Keratinocyte (primary cell): ENCODE measurements around the gene S100A10. TPM values are rescaled to one million over a fixed set of nuclear protein-coding genes. Genes with fewer than 3 reads are reported as not detected.

Experiments used
- DNase-seq: peaks from one replicate; pipeline ENCODE4 v3.0.0-alpha.2; 2011; ENCODE audit warnings: low read depth, missing footprints, low spot score
- FAIRE-seq: peaks from 2 replicates; lab custom pipeline; 2011; peaks lifted over from hg19 to GRCh38; lab: Jason Lieb, UNC
- H2AFZ ChIP-seq: 2 replicates; pipeline ENCODE4 v1.6.0; 2012; ENCODE audit warnings: low read length, control low read depth, inconsistent platforms; ENCODE audit not compliant: control insufficient read depth
- H3K27ac ChIP-seq: 2 replicates; pipeline ENCODE4 v1.5.1; 2011; ENCODE audit warnings: low read length; ENCODE audit not compliant: control insufficient read depth, insufficient read depth
- H3K27me3 ChIP-seq: 3 replicates; pipeline ENCODE4 v1.6.0; 2011; ENCODE audit warnings: low read length; ENCODE audit not compliant: control insufficient read depth, insufficient read depth; ENCODE audit errors: extremely low read depth
- H3K36me3 ChIP-seq, 2 experiments: 2 replicates in 1 of 2; 3 replicates in 1 of 2; pipeline ENCODE4 v1.5.1; 2011; ENCODE audit warnings: low read length in 2 of 2, mild to moderate bottlenecking in 1 of 2; ENCODE audit not compliant: control insufficient read depth in 2 of 2, insufficient read depth in 2 of 2; ENCODE audit errors: extremely low read depth in 1 of 2
- H3K4me1 ChIP-seq: 3 replicates; pipeline ENCODE4 v1.5.1; 2011; ENCODE audit warnings: low read length; ENCODE audit not compliant: control insufficient read depth, insufficient read depth; ENCODE audit errors: extremely low read depth
- H3K4me2 ChIP-seq: 3 replicates; pipeline ENCODE4 v1.6.0; 2011; ENCODE audit warnings: low read depth, low read length; ENCODE audit not compliant: control insufficient read depth, insufficient read depth; ENCODE audit errors: extremely low read depth
- H3K4me3 ChIP-seq, 3 experiments: fragments of 200-600 bp in 1 of 3; sonication (generic) in 1 of 3; 2 replicates in 2 of 3; 3 replicates in 1 of 3; pipeline ENCODE4 v1.5.1; 2011 to 2016; ENCODE audit warnings: low read length in 3 of 3, mild to moderate bottlenecking in 3 of 3, control low read depth in 2 of 3, inconsistent platforms in 1 of 3, low read depth in 1 of 3, mixed read lengths in 1 of 3, mixed run types in 1 of 3, moderate library complexity in 1 of 3; ENCODE audit not compliant: control insufficient read depth in 2 of 3, insufficient read depth in 2 of 3; ENCODE audit errors: extremely low read depth in 1 of 3
- H3K79me2 ChIP-seq: 2 replicates; pipeline ENCODE4 v1.6.0; 2012; ENCODE audit warnings: low read length; ENCODE audit not compliant: control insufficient read depth, insufficient read depth
- H3K9ac ChIP-seq: 3 replicates; pipeline ENCODE4 v1.6.0; 2011; ENCODE audit warnings: low read length; ENCODE audit not compliant: control insufficient read depth, insufficient read depth; ENCODE audit errors: extremely low read depth
- H3K9me1 ChIP-seq: 3 replicates; pipeline ENCODE4 v1.6.0; 2011; ENCODE audit warnings: low read length; ENCODE audit not compliant: control insufficient read depth, insufficient read depth; ENCODE audit errors: extremely low read depth
- H3K9me3 ChIP-seq: 2 replicates; pipeline ENCODE4 v1.5.1; 2012; ENCODE audit warnings: low read depth, low read length; ENCODE audit not compliant: control insufficient read depth
- H4K20me1 ChIP-seq: 3 replicates; pipeline ENCODE4 v1.6.0; 2011; ENCODE audit warnings: low read length; ENCODE audit not compliant: control insufficient read depth, insufficient read depth; ENCODE audit errors: extremely low read depth
- EZH2 ChIP-seq: IDR thresholded peaks from one replicate; pipeline ENCODE4 v1.6.1; 2012; ENCODE audit warnings: inconsistent platforms, mild to moderate bottlenecking, low read length, moderate library complexity
- dilution Hi-C: fragments of 300-500 bp; cut with MboI; formaldehyde crosslinking; loops from one replicate; pipeline ENCODE4 v1.7.0; 2020; ENCODE audit warnings: low sequenced_read_pairs; ENCODE audit not compliant: extremely low pct_ligation_motif_present
- polyA plus RNA-seq, 5 experiments: library from polyadenylated mRNA; depleted of rRNA in 3 of 5; stranded (reverse) in 3 of 5; stranded (forward) in 1 of 5; unstranded in 1 of 5; fragments of >200 nt; gene quantifications; 1 replicate in 1 of 5; 2 replicates in 3 of 5; 3 replicates in 1 of 5; pipeline versions ENCODE4 v1.2.1 to v1.2.3, GENCODE V29; 2011 to 2012; ENCODE audit warnings: missing spikeins in 2 of 5, low read depth in 1 of 5, low replicate concordance in 1 of 5
- TF ChIP-seq, protein P1 (sequence below), 3 experiments: IDR thresholded peaks in 1 of 3; conservative IDR thresholded peaks in 1 of 3; optimal IDR thresholded peaks in 1 of 3; 2 replicates in 2 of 3; 3 replicates in 1 of 3; pipeline versions ENCODE3 to v1.5.1; 2011; ENCODE audit warnings: low read length in 3 of 3, mild to moderate bottlenecking in 3 of 3, moderate library complexity in 2 of 3, control low read depth in 1 of 3, inconsistent platforms in 1 of 3; ENCODE audit not compliant: insufficient read depth in 2 of 3; ENCODE audit errors: extremely low read depth in 1 of 3

The S100A10 gene
- polyA plus RNA-seq, 1 donor (not counting 4 experiments of a cell fraction or from before 2014, with no cell fraction given) = 1,061 TPM

DNA sequence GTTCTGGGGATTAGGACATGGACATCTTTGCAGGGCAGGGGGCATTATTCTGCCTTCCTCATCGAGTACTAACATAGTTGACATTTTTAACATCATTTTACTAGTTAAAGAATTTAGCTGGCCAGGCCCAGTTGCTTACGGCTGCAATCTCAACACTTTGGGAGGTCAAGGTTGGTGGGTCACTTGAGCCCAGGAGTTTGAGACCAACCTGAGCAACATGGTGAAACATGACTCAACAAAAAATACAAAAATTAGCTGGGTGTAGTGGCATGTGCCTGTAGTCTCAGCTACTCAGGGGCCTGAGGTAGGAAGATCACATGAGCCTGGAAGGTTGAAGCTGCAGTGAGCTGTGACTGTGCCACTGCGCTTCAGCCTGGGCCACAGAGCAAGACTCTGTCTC, 54.5 kb downstream of the S100A10 start:
- H3K9me1 ChIP-seq = no peaks in the 10 kb centered on the region
- no peak for TF ChIP-seq EZH2
- TF ChIP-seq, protein P1, sequence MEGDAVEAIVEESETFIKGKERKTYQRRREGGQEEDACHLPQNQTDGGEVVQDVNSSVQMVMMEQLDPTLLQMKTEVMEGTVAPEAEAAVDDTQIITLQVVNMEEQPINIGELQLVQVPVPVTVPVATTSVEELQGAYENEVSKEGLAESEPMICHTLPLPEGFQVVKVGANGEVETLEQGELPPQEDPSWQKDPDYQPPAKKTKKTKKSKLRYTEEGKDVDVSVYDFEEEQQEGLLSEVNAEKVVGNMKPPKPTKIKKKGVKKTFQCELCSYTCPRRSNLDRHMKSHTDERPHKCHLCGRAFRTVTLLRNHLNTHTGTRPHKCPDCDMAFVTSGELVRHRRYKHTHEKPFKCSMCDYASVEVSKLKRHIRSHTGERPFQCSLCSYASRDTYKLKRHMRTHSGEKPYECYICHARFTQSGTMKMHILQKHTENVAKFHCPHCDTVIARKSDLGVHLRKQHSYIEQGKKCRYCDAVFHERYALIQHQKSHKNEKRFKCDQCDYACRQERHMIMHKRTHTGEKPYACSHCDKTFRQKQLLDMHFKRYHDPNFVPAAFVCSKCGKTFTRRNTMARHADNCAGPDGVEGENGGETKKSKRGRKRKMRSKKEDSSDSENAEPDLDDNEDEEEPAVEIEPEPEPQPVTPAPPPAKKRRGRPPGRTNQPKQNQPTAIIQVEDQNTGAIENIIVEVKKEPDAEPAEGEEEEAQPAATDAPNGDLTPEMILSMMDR (optimal IDR thresholded peaks at IDR 0.05 in 1 of 3, IDR thresholded peaks at IDR 0.05 in 1 of 3, conservative IDR thresholded peaks at IDR 0.05 in 1 of 3; ENCODE audit: extremely low read depth in 1 of 3, insufficient read depth in 2 of 3, low read length in 3 of 3) = no peak
- H3K36me3 ChIP-seq = no peaks in the 10 kb centered on the region
- no peak overlapping the region for H3K4me3 ChIP-seq
- H3K9ac ChIP-seq = no peak overlapping the region
- FAIRE-seq (no peak), DNase-seq (no peak)
- peaks cover 20% of the 10 kb centered on the region for H3K4me1 ChIP-seq
- no peaks in the 10 kb centered on the region for H3K27me3 ChIP-seq
- H3K79me2 ChIP-seq = no peaks in the 10 kb centered on the region
- no peak overlapping the region for H3K4me2 ChIP-seq
- H4K20me1 ChIP-seq = no peaks in the 10 kb centered on the region
- H2AFZ ChIP-seq = no peak overlapping the region
- H3K27ac ChIP-seq = no peak overlapping the region
- no peaks in the 10 kb centered on the region for H3K9me3 ChIP-seq
- dilution Hi-C loops = no loop called here

DNA sequence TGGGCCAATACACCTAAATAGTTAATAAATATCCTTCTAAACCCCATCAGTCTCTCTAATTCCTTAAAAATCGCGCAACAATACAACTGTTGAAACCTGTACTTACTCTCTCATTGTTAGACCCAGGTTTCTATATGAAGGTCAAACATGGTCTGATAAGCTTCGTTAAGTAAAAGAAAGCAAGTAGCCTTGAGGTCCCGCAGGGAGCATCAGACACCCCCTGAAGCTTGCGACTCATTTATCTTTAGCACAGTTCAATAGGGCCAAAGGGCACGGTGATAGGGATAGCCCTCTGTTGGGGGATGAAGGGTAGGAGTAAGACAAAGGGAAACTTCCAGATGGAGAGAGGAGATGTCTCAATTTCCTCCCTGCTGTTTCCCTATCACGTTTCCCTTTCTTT, 57.0 kb downstream of the S100A10 start:
- Histone ChIP-seq H3K4me2 (no peak overlapping the region), H3K4me3 (no peak overlapping the region), H3K79me2 (no peaks in the 10 kb centered on the region), H3K9ac (no peak overlapping the region), H3K9me1 (no peaks in the 10 kb centered on the region), H3K9me3 (no peaks in the 10 kb centered on the region), H2AFZ (no peak overlapping the region), H3K27ac (no peak overlapping the region), H3K27me3 (no peaks in the 10 kb centered on the region), H4K20me1 (no peaks in the 10 kb centered on the region), H3K4me1 (peaks cover 16% of the 10 kb centered on the region), H3K36me3 (no peaks in the 10 kb centered on the region)
- TF ChIP-seq, protein P1 (optimal IDR thresholded peaks at IDR 0.05 in 1 of 3, IDR thresholded peaks at IDR 0.05 in 1 of 3, conservative IDR thresholded peaks at IDR 0.05 in 1 of 3; ENCODE audit: extremely low read depth in 1 of 3, insufficient read depth in 2 of 3, low read length in 3 of 3) = no peak
- TF ChIP-seq EZH2 = no peak
- dilution Hi-C loops = no loop called here
- FAIRE-seq = no peak
- DNase-seq = no peak
